ENCODE results near the gene METTL8. TPM values are rescaled to one million over a fixed set of nuclear protein-coding genes. Genes with fewer than 3 reads are reported as not detected.
A peak's percentile ranks its signal among the peaks of the same experiment; 100 is the strongest.

The METTL8 gene
- polyA plus RNA-seq, 1 of the 3 experiments (the other 2 are of a cell fraction), result 5.1 TPM

GRCh38 chr2:171411791-171412483 lies 21.9 kb downstream of the METTL8 start (continued):
- TF ChIP-seq SMC3 (IDR thresholded peaks at IDR 0.05; ENCODE audit: low read depth, low read length) (no peak), MEF2A (IDR thresholded peaks at IDR 0.05; ENCODE audit: borderline replicate concordance, low read depth) (no peak), SIN3A (IDR thresholded peaks at IDR 0.05; ENCODE audit: borderline replicate concordance, low read depth, low read length) (no peak), NFIC (IDR thresholded peaks at IDR 0.05; ENCODE audit: borderline replicate concordance) (no peak), GATA2 (CRISPR knock-in tag; IDR thresholded peaks at IDR 0.05) (no peak), FOSL2 (IDR thresholded peaks at IDR 0.05; ENCODE audit: borderline replicate concordance, low read depth) (peak; percentile 15; the same call in 1 of the 2 replicates), TEAD4 (IDR thresholded peaks at IDR 0.05; ENCODE audit: borderline replicate concordance, insufficient read depth) (no peak; the same call in 1 of the 2 replicates), USF2 (IDR thresholded peaks at IDR 0.05; ENCODE audit: borderline replicate concordance, low read depth, low read length) (no peak), EZH2phosphoT487 (IDR thresholded peaks at IDR 0.05; ENCODE audit: borderline replicate concordance, low read depth) (no peak)

- H3K4me2 ChIP-seq, result no peak overlapping the region
- H3K9me3 ChIP-seq, result no peaks in the 10 kb centered on the region
- no peaks in the 10 kb centered on the region for H3K27me3 ChIP-seq (ENCODE audit: insufficient read depth)
- H3K4me3 ChIP-seq (ENCODE audit: low read depth in 2 of 2, low read length in 1 of 2), result no peak overlapping the region
- peaks cover 19% of the 10 kb centered on the region for H3K79me2 ChIP-seq (ENCODE audit: insufficient read depth)
- CTCF ChIA-PET, result interaction anchor here (0.6 to 1.6 kb wide), 2 partner anchors 438 to 478 kb away, joined by 4 to 7 read pairs; no protein-coding TSS in a partner anchor
- POLR2A ChIA-PET, result no interaction called here
- no peak for DNase-seq
- peaks cover 10% of the 10 kb centered on the region for H3F3A ChIP-seq (replicated peaks; ENCODE audit: insufficient read depth)
- H4K20me1 ChIP-seq (ENCODE audit: insufficient read depth), result no peaks in the 10 kb centered on the region
- no peaks in the 10 kb centered on the region for H3K9me2 ChIP-seq
- H3K36me3 ChIP-seq (replicated peaks in 1 of 2; ENCODE audit: control insufficient read depth in 1 of 2, insufficient read depth in 2 of 2, low read length in 1 of 2), result no peaks in the 10 kb centered on the region
- TF ChIP-seq CTCF (IDR thresholded peaks at IDR 0.05), result no peak
- H3K9ac ChIP-seq, result no peak overlapping the region
- WGBS (ENCODE audit: low lambda C conversion rate), result 88% methylated on average over 1 of the region's 1 CpG
- peak overlapping the region; percentile 34 to 46; a peak in 3 of 4 replicates for H3K27ac ChIP-seq (ENCODE audit: low read depth in 2 of 2, low read length in 1 of 2)
- H2AFZ ChIP-seq (ENCODE audit: low read depth), result no peak overlapping the region
- peaks cover 5 to 31% of the 10 kb centered on the region in 2 experiments for H3K4me1 ChIP-seq (ENCODE audit: control insufficient read depth in 1 of 2, insufficient read depth in 2 of 2, low read depth in 1 of 2, low read length in 1 of 2)
Observed at GRCh38 chr2:171411214-171411613, 22.6 kb downstream of the METTL8 start.

GRCh38 chr2:171410624-171411023 lies 23.2 kb downstream of the METTL8 start:
- H2AFZ ChIP-seq (ENCODE audit: low read depth), result no peak overlapping the region
- no peak overlapping the region for H3K4me3 ChIP-seq (ENCODE audit: low read depth in 2 of 2, low read length in 1 of 2)
- no peaks in the 10 kb centered on the region for H3K27me3 ChIP-seq (ENCODE audit: insufficient read depth)
- peaks cover 20% of the 10 kb centered on the region for H3K79me2 ChIP-seq (ENCODE audit: insufficient read depth)
- peaks cover 6% of the 10 kb centered on the region for H3F3A ChIP-seq (replicated peaks; ENCODE audit: insufficient read depth)
- CTCF ChIA-PET, result interaction anchor here (0.7 to 1.6 kb wide), 4 partner anchors 21 to 438 kb away, joined by 3 to 7 read pairs (median 4); no protein-coding TSS in a partner anchor
- H3K27ac ChIP-seq (ENCODE audit: low read depth in 2 of 2, low read length in 1 of 2), result peak overlapping the region; percentile 16 to 46; a peak in 2 of 4 replicates
- POLR2A ChIA-PET, result no interaction called here
- 0 out of 2 replicates have a peak, but pooled peaks have one; percentile 14 for TF ChIP-seq TCF12 (IDR thresholded peaks at IDR 0.05)
- peak; percentile 22; the same call in 1 of the 2 replicates for TF ChIP-seq PBX3 (IDR thresholded peaks at IDR 0.05)
- no peak for TF ChIP-seq NFIC (IDR thresholded peaks at IDR 0.05; ENCODE audit: borderline replicate concordance)
- H3K9me2 ChIP-seq, result no peaks in the 10 kb centered on the region
- H3K4me2 ChIP-seq, result no peak overlapping the region
- H3K4me1 ChIP-seq (ENCODE audit: control insufficient read depth in 1 of 2, insufficient read depth in 2 of 2, low read depth in 1 of 2, low read length in 1 of 2), result peaks cover 5 to 31% of the 10 kb centered on the region in 2 experiments
- DNase-seq, result no peak
- H3K9me3 ChIP-seq, result no peaks in the 10 kb centered on the region
- H3K9ac ChIP-seq, result no peak overlapping the region
- H4K20me1 ChIP-seq (ENCODE audit: insufficient read depth), result no peaks in the 10 kb centered on the region
- no peaks in the 10 kb centered on the region for H3K36me3 ChIP-seq (replicated peaks in 1 of 2; ENCODE audit: control insufficient read depth in 1 of 2, insufficient read depth in 2 of 2, low read length in 1 of 2)
